GM18519 (cell line): ENCODE results near the gene HMX2.

ENCODE experiments used
- ATAC-seq: cut with Tn5 transposase; IDR thresholded peaks from one replicate; pipeline ENCODE4 v1.9.1; 2021; ENCODE audit warnings: mild to moderate bottlenecking, moderate library complexity; ENCODE audit not compliant: unreplicated experiment, low FRiP score

The HMX2 gene

DNA sequence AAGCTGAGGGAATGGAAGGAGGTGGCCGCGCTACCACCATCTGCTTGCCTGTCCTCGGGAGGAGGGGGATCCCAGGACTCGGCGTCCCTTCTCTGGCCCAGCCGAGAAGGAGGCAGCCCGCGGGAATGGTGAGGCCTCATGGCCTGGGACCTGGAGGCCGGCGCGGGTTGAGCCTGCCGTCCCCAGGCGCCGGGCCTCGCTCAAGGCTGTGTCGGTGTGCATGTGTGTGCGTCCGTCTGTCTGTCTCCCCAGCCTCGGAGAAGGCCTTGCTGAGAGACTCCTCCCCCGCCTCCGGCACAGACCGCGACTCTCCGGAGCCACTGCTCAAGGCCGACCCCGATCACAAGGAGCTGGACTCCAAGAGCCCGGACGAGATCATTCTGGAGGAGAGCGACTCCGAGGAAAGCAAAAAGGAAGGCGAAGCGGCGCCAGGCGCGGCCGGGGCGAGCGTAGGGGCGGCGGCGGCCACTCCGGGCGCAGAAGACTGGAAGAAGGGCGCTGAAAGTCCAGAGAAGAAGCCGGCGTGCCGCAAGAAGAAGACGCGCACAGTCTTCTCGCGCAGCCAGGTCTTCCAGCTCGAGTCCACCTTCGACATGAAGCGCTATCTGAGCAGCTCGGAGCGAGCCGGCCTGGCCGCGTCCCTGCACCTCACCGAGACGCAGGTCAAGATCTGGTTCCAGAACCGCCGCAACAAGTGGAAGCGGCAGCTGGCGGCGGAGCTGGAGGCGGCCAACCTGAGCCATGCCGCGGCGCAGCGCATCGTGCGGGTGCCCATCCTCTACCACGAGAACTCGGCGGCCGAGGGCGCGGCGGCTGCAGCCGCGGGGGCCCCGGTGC lies 10.9 kb upstream of the HMX2 start:
- ATAC-seq, result no peak

- ATAC-seq, result no peak
These were observed 8.8 kb upstream of the HMX2 start for GRCh38 chr10:123139165-123139520.

GRCh38 chr10:123139521-123140163 lies 8.3 kb upstream of the HMX2 start:
- no peak for ATAC-seq

- no peak for ATAC-seq
These were observed 7.6 kb upstream of the HMX2 start for GRCh38 chr10:123140164-123140982.

DNA sequence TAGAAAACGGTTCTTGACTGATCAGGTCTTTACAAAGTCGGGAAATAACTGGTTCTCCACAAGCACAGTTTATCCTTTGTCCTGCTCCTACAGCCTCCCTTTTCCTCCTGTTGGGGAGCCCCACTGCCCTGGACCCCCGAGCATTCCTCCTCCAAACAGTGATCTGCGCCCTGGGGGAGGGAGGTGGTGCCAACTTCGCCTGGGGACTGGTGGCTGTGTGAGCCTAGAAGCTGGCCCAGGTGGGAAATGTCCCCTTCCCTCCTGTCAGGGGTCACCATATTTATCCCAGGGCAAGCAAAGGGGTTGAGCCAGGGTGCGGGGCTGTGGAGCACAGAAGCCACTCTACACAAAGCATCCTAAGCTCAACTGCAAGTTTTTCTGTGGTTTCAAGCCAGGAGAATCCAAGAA lies 6.9 kb upstream of the HMX2 start:
- ATAC-seq, result no peak

DNA sequence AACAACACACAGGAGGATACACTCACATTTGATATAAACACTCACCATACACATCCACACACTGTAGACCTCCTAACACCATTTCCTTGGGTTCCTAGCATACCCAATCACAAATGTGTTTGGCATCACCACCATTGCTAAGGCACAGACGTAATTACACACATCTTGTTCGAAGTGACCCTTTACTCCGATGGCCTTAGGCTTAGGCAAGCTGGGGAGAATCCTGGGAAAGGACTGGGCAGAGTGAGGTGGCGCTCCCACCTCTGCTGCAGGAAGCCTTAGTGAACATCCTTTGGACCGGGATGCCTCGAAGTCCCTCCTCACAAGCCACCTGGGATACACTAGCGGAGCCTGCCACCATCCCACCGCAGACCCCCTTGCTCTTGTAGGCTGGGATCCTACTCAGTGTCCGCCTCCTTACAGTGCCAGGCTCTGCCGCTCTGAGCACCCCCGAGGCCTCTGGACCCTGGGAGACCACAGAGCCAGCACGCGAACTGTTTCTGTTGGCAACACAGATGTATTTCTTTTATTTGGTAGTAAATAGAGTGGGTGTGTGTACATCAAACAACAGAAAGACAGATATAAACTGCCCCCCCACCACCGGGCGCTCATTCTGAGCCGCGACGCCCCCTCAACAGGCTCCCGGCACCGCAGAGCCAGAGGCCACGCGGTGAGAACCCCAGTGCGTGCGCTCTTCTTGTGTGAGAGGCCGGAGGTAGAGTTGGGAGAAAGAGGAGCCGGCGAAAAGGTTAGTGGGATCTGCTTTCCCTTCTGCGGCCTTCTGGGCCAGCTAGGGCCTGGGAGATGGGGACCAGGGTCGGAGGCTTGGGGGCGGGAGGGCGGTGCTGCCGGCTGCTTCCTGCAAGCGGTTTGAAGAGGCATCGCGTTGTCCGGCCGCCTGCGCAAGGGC lies 5.9 kb upstream of the HMX2 start:
- ATAC-seq, result no peak

GRCh38 chr10:123142701-123143161 lies 5.2 kb upstream of the HMX2 start:
- no peak for ATAC-seq

DNA sequence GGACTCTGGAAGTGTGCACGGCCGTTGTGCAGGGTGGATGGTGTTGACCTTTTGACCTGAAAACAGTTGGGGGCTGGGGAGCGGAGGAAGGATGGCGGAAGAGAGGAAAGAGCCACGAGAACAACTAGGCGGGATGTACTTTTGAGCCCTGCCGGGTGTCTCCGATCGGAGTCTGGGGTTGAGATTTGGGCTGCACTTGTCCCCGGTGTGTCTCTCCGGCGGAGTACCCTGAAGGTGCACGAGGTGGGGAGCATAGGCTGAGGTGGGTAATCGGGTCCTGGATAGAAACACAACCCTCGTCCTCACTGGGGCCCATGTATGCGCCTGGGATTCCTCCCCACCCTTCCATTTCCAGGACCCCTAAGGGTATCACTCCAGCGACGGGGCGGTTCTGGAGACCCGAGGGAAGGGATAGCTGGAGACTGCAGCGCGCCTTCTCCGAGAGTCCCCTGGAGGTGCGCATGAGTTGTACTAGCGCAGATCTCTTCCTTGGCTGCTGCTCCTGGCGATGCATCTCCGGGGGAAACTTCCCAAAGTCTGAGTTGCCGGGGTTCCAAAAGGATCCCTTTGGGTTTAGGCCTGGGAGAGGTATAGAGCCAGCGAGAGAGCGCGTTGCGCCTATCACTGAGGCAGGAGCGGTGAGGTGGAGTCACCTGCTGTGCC lies 4.6 kb upstream of the HMX2 start:
- ATAC-seq, result no peak

GRCh38 chr10:123143825-123144168 lies 4.1 kb upstream of the HMX2 start:
- ATAC-seq, result no peak

DNA sequence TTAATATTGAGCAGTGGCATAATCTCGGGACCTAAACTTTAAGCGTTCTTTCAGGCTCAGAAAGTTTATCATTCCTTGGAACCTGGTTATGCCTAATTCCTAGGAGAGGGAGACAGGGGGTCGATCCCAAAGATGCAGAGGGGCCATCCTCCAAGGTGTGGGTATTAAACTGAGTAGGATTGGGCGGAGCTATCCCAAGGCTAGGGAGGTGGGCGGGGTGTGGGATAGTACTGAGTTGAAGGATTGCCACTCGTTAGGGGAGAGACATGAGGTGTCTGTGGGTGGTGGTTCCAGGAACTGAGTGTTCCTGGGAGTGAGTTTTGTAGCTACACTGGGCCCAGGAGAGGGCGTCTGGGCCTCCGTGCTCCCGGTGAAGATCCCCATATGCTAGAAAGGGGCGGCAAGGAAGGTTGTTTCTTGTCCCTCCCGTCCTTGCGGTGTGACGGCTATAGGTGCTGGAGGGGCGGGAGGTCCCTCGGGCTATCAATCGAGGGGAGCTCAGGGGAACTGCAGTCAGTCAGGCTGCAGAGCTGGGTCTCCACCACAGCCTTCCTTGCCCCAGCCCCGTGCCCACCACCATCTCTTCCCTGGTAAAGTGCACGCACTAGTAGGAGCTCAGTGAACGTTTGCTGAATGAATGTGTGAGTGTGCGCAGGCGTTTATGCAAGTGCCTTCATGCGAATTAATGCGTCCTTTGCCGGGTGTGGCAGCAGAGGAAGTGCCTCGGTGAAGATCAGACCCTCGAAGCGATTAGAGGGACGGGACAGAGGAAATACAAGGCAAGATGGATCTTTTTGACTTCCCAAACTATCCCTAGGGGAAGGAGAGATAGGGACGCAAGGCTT lies 3.0 kb upstream of the HMX2 start:
- no peak for ATAC-seq

- no peak for ATAC-seq
These were observed 2.4 kb upstream of the HMX2 start for GRCh38 chr10:123145542-123146012.

DNA sequence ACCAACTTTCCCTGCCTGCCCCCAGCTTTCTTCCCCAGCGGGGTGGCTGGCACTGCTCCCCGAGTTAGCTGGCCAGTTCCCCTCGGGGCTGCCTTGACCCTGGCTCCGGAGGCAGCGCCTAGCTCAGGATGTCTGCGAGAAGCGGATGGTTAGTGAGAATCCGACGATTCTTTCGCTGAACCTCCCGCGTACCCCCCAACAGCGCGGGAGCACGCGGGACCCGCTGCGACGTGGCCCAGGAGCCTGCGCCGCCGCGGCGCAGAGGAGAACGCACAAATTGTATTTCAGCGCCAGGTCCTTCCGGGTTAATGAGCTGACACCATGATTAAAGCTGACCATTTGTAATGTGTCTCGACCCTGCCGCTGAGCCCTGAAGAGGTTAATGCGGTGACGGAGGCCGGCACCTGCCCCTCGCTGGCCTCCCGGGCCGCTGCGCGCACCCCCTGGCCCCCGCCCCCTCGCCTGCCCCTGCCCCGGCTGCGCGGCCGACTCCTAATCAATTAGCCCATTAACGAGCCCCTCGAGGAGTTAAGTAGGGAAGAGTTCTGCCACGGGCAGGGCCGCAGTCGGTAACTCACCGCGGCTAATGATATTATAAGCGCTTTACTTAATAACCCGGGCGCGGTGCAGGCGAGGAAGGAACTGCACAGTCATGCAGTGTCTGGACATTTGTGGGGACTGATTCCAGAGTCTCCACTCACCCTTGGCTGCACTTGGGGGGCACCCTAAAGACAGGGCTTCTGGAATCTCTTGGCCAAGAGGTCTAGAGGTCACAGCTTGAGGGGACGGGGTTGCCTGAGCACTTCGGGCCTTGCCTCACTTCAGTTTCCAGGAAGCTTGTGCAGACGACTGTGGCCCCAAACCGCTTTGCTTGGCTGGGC lies 1.7 kb upstream of the HMX2 start:
- no peak for ATAC-seq

DNA sequence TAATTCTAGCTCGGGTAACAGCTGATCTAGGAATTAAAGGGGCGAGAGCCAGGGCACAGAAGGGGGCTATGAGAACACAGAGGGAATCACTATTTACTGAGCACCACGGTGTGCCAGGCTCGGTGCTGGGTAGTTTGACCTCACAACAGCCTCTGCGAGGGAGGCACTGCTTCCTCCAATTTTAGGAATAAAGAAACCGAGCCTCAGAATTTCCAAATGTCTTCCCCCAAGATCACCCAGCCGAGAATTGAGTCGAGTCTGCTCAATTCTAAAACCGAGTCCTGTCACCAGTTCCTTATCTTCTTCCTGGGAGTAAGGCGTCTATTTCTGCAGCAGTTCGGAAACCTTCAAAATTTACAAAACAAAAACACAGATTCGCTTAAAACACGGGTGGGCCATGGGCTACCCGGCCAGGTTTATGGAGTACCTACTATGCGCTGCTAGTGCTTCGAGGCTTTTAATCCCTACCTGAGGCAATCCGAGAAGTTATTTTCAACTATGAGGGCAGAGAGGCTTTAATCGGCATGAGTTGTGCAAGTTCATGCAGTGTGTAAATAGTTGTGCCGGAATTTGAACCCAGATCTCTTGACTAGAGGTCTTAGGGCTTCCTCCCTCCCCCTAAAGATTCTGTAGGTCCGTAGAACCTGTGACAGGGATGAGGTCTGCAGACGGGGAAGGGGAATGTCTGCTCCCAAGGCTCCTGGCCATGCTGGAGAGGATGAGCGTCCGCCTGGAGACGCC lies 872 bp upstream of the HMX2 start:
- ATAC-seq, result no peak

DNA sequence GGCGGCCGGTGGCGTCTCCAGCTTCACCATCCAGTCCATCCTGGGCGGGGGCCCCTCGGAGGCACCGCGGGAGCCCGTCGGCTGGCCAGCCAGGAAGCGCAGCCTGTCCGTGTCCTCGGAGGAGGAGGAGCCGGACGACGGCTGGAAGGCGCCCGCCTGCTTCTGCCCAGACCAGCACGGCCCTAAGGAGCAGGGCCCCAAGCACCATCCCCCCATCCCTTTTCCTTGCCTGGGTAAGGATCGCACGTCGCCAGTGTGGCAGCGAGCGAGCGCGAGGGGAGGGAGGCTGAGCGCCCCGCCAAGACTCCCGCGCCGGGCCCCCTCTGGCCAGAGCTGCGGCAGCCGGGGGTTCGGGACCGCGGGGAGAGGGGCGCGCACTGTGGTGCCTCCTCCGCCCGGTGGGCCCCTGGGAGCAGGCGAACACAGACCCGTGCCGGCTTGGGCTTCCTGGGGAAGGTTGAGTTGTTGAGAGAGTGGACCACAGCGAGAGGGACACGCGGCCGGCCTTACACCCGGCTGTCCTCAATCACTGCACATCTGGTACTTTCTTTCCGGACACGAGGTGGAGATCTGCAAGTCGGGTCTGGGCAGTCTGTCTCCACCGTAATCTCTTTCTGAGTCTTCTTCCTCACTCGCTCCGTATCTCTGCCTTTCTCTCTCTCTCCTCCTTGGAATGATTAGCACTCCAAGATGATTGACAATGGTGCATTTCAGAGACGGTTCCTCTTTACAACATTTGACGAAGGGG lies 652 bp downstream of the HMX2 start:
- ATAC-seq, result no peak

DNA sequence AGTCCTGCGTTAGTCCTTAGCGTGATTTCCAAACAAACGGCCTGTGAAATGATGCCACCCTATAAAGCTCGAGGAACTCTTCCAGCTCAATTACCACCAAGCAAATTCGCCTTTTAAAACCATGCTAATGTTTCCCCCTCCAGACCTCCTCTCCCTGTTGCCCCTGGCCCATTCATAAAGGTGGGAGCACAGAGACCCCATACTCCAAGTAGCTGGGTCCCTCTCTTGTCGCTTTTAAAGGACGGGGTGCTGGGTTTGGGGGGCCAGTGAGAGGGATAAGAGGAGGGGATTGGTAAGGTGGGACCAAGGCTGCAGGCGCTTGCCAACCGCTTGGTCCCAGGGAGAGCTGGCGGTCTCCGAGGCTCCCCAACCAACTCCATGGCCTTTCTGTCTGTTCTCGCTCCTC lies 1.2 kb downstream of the HMX2 start:
- ATAC-seq, result no peak

DNA sequence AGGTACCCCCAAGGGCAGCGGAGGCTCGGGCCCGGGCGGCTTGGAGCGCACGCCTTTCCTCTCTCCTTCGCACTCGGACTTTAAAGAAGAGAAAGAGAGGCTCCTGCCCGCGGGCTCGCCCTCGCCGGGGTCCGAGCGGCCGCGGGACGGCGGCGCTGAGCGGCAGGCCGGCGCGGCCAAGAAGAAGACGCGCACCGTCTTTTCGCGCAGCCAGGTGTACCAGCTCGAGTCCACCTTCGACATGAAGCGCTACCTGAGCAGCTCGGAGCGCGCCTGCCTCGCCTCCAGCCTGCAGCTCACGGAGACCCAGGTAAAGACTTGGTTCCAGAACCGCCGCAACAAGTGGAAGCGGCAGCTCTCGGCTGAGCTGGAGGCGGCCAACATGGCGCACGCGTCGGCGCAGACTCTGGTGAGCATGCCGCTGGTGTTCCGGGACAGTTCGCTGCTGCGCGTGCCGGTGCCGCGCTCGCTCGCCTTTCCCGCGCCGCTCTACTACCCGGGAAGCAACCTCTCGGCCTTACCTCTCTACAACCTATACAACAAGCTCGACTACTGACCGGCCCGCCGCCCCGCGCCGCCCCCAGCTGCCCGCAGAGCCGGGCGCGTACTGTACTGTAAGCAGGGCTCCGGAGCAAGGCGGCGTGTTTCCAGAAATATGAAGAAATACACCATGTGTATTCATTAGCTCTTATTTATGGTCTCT lies 1.8 kb downstream of the HMX2 start:
- no peak for ATAC-seq
